Measurements from ENCODE around the gene RIT1.

Gene RIT1

DNA sequence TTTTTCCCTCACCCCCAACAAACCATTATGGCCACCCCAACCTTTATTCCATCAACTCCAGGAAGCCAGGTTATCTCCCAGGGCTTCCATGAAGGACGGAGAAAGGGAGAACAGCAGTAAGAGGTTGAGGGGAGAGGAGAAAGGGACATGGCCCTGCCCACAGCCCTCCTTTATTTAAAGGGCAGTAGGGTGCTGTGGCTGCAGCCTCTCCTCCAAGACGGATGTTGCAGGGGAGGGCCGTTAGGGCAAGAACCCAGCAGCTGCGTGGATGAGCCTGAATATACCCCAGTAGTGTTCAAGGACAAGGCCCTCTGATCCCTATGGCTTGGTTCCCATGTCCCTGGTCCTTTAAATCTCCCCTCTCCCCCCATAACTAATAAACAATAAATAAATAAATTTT is 36.1 kb upstream of the RIT1 start:
- Histone ChIP-seq H3K9ac (ENCODE audit: low read length) (peak overlapping the region; percentile 62), H3K27me3 (ENCODE audit: low read depth, low read length) (no peaks in the 10 kb centered on the region), H3K27ac (ENCODE audit: low read length) (peak overlapping the region; percentile 92), H2AFZ (ENCODE audit: low read depth, low read length) (no peak overlapping the region), H3K4me1 (ENCODE audit: low read length) (peaks cover 59% of the 10 kb centered on the region), H4K20me1 (ENCODE audit: insufficient read depth, low read length) (no peaks in the 10 kb centered on the region), H3K36me3 (replicated peaks; ENCODE audit: low read depth, low read length) (peaks cover 47% of the 10 kb centered on the region), H3K4me3 (ENCODE audit: low read length) (peak overlapping the region; percentile 20; the same call in 1 of the 2 replicates), H3K79me2 (ENCODE audit: low read length) (peaks cover 24% of the 10 kb centered on the region), H3K9me3 (ENCODE audit: insufficient read depth, low read length) (no peaks in the 10 kb centered on the region), H3K4me2 (ENCODE audit: low read length) (peak overlapping the region; percentile 77)
- TF ChIP-seq, protein P1, sequence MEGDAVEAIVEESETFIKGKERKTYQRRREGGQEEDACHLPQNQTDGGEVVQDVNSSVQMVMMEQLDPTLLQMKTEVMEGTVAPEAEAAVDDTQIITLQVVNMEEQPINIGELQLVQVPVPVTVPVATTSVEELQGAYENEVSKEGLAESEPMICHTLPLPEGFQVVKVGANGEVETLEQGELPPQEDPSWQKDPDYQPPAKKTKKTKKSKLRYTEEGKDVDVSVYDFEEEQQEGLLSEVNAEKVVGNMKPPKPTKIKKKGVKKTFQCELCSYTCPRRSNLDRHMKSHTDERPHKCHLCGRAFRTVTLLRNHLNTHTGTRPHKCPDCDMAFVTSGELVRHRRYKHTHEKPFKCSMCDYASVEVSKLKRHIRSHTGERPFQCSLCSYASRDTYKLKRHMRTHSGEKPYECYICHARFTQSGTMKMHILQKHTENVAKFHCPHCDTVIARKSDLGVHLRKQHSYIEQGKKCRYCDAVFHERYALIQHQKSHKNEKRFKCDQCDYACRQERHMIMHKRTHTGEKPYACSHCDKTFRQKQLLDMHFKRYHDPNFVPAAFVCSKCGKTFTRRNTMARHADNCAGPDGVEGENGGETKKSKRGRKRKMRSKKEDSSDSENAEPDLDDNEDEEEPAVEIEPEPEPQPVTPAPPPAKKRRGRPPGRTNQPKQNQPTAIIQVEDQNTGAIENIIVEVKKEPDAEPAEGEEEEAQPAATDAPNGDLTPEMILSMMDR (IDR thresholded peaks at IDR 0.05; ENCODE audit: low read depth, low read length) = no peak
- TF ChIP-seq EZH2phosphoT487 (IDR thresholded peaks at IDR 0.05; ENCODE audit: low read depth) = no peak

DNA sequence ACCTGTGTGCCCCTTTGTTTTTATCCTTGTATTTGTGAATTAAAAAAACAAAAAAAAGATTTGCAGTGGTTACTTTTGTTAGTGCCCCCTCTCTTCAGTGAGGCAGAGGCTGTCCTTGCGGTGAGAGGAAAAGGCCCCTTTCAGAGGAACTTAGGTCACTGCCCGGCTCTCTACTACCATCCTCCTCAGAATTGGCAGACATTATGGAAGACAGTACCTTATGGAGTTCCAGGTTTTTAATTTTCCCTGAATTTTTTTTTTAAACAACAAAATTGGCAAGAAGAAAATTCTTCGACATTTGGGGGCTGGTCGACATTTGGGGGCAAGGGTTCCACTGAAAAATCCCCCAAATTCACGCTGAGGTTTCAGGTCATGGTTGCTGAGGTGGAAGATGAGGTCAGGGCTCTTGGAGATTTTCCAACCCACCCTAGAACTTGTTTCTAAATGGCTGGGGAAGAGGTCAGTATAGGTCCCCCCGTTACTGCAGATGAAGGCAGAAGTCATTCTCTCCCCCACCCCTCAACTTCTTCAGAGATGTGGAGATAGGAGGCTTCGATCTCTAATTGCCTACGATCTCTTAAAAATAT is 35.6 kb upstream of the RIT1 start:
- Histone ChIP-seq H3K4me1 (ENCODE audit: low read length) (peaks cover 64% of the 10 kb centered on the region), H3K79me2 (ENCODE audit: low read length) (peaks cover 18% of the 10 kb centered on the region), H4K20me1 (ENCODE audit: insufficient read depth, low read length) (no peaks in the 10 kb centered on the region), H3K9ac (ENCODE audit: low read length) (peak overlapping the region; percentile 62), H3K9me3 (ENCODE audit: insufficient read depth, low read length) (no peaks in the 10 kb centered on the region), H3K27ac (ENCODE audit: low read length) (peak overlapping the region; percentile 92), H3K4me2 (ENCODE audit: low read length) (peak overlapping the region; percentile 77), H3K27me3 (ENCODE audit: low read depth, low read length) (no peaks in the 10 kb centered on the region), H2AFZ (ENCODE audit: low read depth, low read length) (no peak overlapping the region), H3K4me3 (ENCODE audit: low read length) (peak overlapping the region; percentile 20), H3K36me3 (replicated peaks; ENCODE audit: low read depth, low read length) (peaks cover 42% of the 10 kb centered on the region)
- TF ChIP-seq, protein P1 (IDR thresholded peaks at IDR 0.05; ENCODE audit: low read depth, low read length) = 0 out of 2 replicates have a peak, but pooled peaks have one; percentile 10
- TF ChIP-seq EZH2phosphoT487 (IDR thresholded peaks at IDR 0.05; ENCODE audit: low read depth) = no peak

DNA sequence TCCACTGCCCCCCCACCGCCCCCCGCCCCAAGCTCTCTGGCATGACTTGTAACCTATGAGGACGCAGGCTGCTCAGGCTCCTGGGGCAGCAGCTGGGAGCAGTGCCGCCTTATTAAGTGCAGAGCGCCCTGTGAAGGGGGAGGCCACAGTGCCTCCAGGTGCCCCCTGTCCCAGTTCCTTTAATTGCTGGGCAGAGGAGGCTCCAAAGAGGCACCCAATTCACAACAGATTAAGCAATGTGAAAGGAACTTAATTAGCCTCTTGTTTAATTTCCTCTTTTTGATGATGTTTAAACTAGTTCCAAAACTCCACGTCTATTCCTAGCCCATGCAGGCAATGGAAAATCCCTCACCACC is 33.3 kb upstream of the RIT1 start:
- peaks cover 5% of the 10 kb centered on the region for H3K79me2 ChIP-seq (ENCODE audit: low read length)
- TF ChIP-seq, protein P1 (IDR thresholded peaks at IDR 0.05; ENCODE audit: low read depth, low read length) = no peak
- no peak for TF ChIP-seq EZH2phosphoT487 (IDR thresholded peaks at IDR 0.05; ENCODE audit: low read depth)
- no peak overlapping the region for H2AFZ ChIP-seq (ENCODE audit: low read depth, low read length)
- no peaks in the 10 kb centered on the region for H3K27me3 ChIP-seq (ENCODE audit: low read depth, low read length)
- peak overlapping the region; percentile 7; the same call in 1 of the 2 replicates for H3K4me3 ChIP-seq (ENCODE audit: low read length)
- peaks cover 23% of the 10 kb centered on the region for H3K36me3 ChIP-seq (replicated peaks; ENCODE audit: low read depth, low read length)
- H3K27ac ChIP-seq (ENCODE audit: low read length) = peak overlapping the region; percentile 92
- H3K9ac ChIP-seq (ENCODE audit: low read length) = peak overlapping the region; percentile 70
- peak overlapping the region; percentile 77 for H3K4me2 ChIP-seq (ENCODE audit: low read length)
- H3K4me1 ChIP-seq (ENCODE audit: low read length) = peaks cover 85% of the 10 kb centered on the region
- H3K9me3 ChIP-seq (ENCODE audit: insufficient read depth, low read length) = no peaks in the 10 kb centered on the region
- H4K20me1 ChIP-seq (ENCODE audit: insufficient read depth, low read length) = no peaks in the 10 kb centered on the region

DNA sequence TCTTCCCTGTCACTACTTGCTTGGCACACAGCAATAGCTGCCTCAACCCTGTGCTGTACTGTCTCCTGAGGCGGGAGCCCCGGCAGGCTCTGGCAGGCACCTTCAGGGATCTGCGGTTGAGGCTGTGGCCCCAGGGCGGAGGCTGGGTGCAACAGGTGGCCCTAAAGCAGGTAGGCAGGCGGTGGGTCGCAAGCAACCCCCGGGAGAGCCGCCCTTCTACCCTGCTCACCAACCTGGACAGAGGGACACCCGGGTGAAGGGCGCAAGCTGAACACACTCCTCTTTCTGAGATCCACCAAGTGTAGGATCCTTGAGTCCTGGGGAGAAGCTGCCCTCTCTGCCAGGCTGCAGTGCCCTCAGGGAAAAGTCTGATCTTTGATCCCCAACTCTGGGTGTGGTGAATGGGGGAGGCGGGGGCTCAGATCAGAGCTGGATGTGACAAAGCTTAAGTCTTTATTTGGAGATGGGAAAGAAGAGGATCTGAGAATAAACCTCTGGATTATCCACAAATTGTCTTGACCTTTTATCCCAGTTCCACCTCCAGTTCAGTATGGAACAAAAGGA is 31.5 kb upstream of the RIT1 start:
- peak overlapping the region; percentile 3; the same call in 1 of the 2 replicates for H3K4me3 ChIP-seq (ENCODE audit: low read length)
- H3K79me2 ChIP-seq (ENCODE audit: low read length) = peaks cover 2% of the 10 kb centered on the region
- TF ChIP-seq EZH2phosphoT487 (IDR thresholded peaks at IDR 0.05; ENCODE audit: low read depth) = no peak
- TF ChIP-seq, protein P1 (IDR thresholded peaks at IDR 0.05; ENCODE audit: low read depth, low read length) = no peak
- H3K27me3 ChIP-seq (ENCODE audit: low read depth, low read length) = no peaks in the 10 kb centered on the region
- H3K4me2 ChIP-seq (ENCODE audit: low read length) = peak overlapping the region; percentile 77
- peak overlapping the region; percentile 70 for H3K9ac ChIP-seq (ENCODE audit: low read length)
- H3K36me3 ChIP-seq (replicated peaks; ENCODE audit: low read depth, low read length) = peaks cover 14% of the 10 kb centered on the region
- peaks cover 85% of the 10 kb centered on the region for H3K4me1 ChIP-seq (ENCODE audit: low read length)
- H3K9me3 ChIP-seq (ENCODE audit: insufficient read depth, low read length) = no peaks in the 10 kb centered on the region
- H4K20me1 ChIP-seq (ENCODE audit: insufficient read depth, low read length) = no peaks in the 10 kb centered on the region
- peak overlapping the region; percentile 92 for H3K27ac ChIP-seq (ENCODE audit: low read length)
- no peak overlapping the region for H2AFZ ChIP-seq (ENCODE audit: low read depth, low read length)
